Mucosa of rectum (tissue), 2 donors: Measurements from ENCODE around the gene XYLT1.
A peak's percentile ranks its signal among the peaks of the same experiment; 100 is the strongest.

Experiments used
- H3K27ac ChIP-seq, 2 donors: one replicate each; pipeline ENCODE4 v1.7.0; 2013; ENCODE audit warnings: inconsistent platforms in 2 of 2, low read depth in 2 of 2, low read length in 2 of 2
- H3K27me3 ChIP-seq, 2 donors: one replicate each; pipeline ENCODE4 v1.7.0; 2013; ENCODE audit warnings: low read length in 2 of 2; ENCODE audit not compliant: control insufficient read depth in 2 of 2, insufficient read depth in 2 of 2
- H3K36me3 ChIP-seq, 2 donors: one replicate each; pipeline ENCODE4 v1.7.0; 2013; ENCODE audit warnings: low read length in 2 of 2; ENCODE audit not compliant: control insufficient read depth in 2 of 2, insufficient read depth in 2 of 2
- H3K4me1 ChIP-seq, 2 donors: one replicate each; pipeline ENCODE4 v1.7.0; 2013; ENCODE audit warnings: low read length in 2 of 2, mild to moderate bottlenecking in 1 of 2; ENCODE audit not compliant: control insufficient read depth in 2 of 2, insufficient read depth in 2 of 2
- H3K4me3 ChIP-seq, 2 donors: one replicate each; pipeline ENCODE4 v1.7.0; 2013; ENCODE audit warnings: low read length in 2 of 2
- H3K9ac ChIP-seq, 2 donors: one replicate each; pipeline ENCODE4 v1.7.0; 2013; ENCODE audit warnings: low read length in 2 of 2, low read depth in 1 of 2, mild to moderate bottlenecking in 1 of 2
- H3K9me3 ChIP-seq, 2 donors: one replicate each; pipeline ENCODE4 v1.7.0; 2013; ENCODE audit warnings: low read length in 2 of 2; ENCODE audit not compliant: control insufficient read depth in 2 of 2
- donor health status: healthy.
- donor health status: Normal muscosa, but diverticular disease.

The XYLT1 gene

DNA sequence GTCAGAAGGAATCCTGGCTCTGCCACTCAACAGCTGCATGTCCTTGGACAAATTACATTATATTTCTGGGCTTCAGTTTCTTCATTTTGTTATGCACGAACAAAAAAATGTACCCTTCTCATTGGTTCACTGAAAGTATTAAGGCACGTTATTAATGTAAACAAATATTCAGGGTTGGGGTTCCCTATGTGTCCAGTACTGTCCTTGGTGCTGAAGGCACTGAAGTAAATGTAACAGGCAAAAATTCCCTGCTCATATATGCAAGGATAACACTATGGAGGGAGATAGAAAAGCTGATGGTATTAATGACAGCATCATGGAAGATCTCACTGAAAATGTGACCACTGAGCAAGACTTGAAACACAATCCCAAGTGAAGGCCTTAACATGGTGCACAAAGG lies 386.6 kb downstream of the XYLT1 start:
- no peak overlapping the region for H3K4me3 ChIP-seq
- no peaks in the 10 kb centered on the region for H3K36me3 ChIP-seq
- H3K27me3 ChIP-seq = no peaks in the 10 kb centered on the region
- H3K9ac ChIP-seq = no peak overlapping the region
- no peaks in the 10 kb centered on the region for H3K4me1 ChIP-seq
- H3K9me3 ChIP-seq = no peaks in the 10 kb centered on the region
- H3K27ac ChIP-seq = no peak overlapping the region

- no peaks in the 10 kb centered on the region for H3K36me3 ChIP-seq
- no peaks in the 10 kb centered on the region for H3K9me3 ChIP-seq
- no peaks in the 10 kb centered on the region for H3K4me1 ChIP-seq
- no peaks in the 10 kb centered on the region for H3K27me3 ChIP-seq
- H3K9ac ChIP-seq = no peak overlapping the region
- H3K27ac ChIP-seq = no peak overlapping the region
- no peak overlapping the region for H3K4me3 ChIP-seq
Observed at GRCh38 chr16:17083628-17084027, 387.1 kb downstream of the XYLT1 start.

DNA sequence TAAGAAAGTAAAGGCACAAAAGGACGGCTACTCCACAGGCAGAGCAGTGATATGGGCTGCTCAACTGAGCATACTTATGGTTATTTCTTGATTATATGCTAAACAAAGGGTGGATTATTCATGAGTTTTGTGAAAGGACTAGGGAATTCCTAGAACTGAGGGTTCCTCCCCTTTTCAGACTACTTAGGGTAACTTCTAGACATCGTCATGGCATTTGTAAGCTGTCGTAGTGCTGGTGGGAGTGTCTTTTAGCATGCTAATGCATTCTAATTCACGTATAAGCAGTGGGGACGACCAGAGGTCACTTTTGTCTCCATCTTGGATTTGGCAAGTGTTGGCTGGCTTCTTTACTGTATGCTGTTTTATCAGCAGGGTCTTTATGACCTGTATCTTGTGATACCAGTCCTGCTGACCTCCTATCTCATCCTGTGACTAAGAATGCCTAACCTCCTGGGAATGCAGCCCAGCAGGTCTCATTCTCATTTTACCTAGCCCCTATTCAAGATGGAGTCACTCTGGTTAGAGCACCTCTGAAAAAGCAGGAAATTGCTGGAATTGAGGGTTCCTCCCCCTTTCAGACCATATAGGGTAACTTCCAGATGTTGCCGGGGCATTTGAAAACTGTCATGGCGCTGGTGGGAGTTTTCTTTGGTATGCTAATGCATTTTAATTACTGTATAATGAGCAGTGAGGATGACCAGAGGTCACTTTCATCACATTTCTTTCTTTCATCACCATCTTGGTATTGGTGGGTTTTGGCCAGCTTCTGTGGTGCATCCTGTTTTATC lies 388.5 kb downstream of the XYLT1 start:
- H3K4me1 ChIP-seq = no peaks in the 10 kb centered on the region
- no peak overlapping the region for H3K27ac ChIP-seq
- no peak overlapping the region for H3K9ac ChIP-seq
- H3K4me3 ChIP-seq = no peak overlapping the region
- no peaks in the 10 kb centered on the region for H3K27me3 ChIP-seq
- H3K36me3 ChIP-seq = no peaks in the 10 kb centered on the region
- no peaks in the 10 kb centered on the region for H3K9me3 ChIP-seq

GRCh38 chr16:17080105-17080504 lies 390.7 kb downstream of the XYLT1 start:
- H3K4me3 ChIP-seq = no peak overlapping the region
- H3K27ac ChIP-seq = no peak overlapping the region
- H3K4me1 ChIP-seq = no peaks in the 10 kb centered on the region
- H3K27me3 ChIP-seq = no peaks in the 10 kb centered on the region
- no peaks in the 10 kb centered on the region for H3K36me3 ChIP-seq
- H3K9ac ChIP-seq = no peak overlapping the region
- no peaks in the 10 kb centered on the region for H3K9me3 ChIP-seq

DNA sequence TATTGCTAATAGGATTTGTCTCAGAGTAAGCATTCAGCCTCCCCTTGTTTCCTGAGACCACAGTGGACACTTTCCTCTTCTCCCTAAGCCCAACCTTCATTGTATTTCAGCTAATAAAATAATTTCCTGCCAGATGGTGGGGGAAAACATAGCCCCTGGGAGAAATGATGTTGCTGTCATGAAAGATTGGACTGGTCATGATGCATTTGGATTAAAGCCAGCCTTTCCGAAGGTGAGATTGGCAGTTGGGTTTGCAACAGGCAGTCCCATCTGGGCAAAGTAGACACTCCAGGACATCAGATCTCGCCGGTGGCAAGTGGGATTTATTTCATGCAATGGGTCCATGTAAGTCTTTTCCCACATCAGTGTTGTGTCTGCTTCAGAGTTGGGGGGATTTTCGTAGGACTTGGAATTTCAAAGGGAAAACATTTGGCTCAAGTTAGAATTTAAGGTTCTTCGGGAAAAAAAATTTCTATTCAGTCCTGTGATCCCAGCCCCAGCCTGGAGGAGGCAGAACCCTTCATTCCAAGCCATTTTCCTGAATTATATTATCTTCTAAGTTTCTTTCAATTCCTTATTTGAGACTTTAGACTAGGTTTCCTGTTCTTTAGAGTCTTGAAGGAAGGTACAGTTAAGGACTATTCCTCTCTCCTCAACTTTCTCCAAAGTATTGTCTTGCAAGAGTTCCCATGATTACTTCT lies 391.7 kb downstream of the XYLT1 start:
- no peaks in the 10 kb centered on the region for H3K27me3 ChIP-seq

GRCh38 chr16:17076818-17077498 lies 393.8 kb downstream of the XYLT1 start:
- Histone ChIP-seq H3K27ac (no peak overlapping the region), H3K4me1 (no peaks in the 10 kb centered on the region), H3K36me3 (no peaks in the 10 kb centered on the region), H3K27me3 (no peaks in the 10 kb centered on the region), H3K9me3 (no peaks in the 10 kb centered on the region), H3K9ac (no peak overlapping the region), H3K4me3 (no peak overlapping the region)

More for the DNA sequence above, 391.7 kb downstream of the XYLT1 start:
- H3K4me1 ChIP-seq = no peaks in the 10 kb centered on the region
- H3K27ac ChIP-seq = no peak overlapping the region
- H3K9ac ChIP-seq = no peak overlapping the region
- no peaks in the 10 kb centered on the region for H3K36me3 ChIP-seq
- H3K9me3 ChIP-seq = no peaks in the 10 kb centered on the region
- no peak overlapping the region for H3K4me3 ChIP-seq

DNA sequence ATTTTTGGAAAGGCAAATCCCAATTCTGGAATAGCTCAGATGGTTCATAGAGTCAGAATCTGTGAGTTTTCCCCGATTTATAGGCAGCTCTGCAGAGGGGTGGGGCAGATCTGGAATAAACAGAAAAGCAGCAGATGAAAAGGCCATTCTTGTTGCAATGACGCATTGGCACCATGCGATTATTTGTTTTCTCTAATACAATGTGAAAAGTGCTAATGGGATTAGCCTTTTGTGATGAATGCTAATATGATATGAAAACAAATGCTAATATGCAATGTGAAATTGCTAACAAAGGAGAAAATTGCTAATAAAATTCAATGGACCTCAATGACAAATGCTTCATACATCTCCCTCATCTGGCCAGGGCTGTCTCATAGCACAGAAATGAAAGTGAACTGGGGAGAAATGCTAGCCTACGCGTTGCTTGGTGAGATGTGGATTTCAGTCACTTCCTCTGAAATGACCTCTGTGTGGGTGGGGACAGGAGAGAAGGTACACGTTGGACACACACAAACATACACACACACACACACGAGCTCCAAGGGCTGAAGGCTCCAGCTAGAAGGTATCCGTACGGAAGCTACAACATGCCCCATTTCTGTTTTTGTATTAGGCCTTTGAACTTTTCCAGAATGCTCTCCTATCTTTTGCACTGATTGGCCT lies 394.5 kb downstream of the XYLT1 start:
- no peaks in the 10 kb centered on the region for H3K4me1 ChIP-seq
- H3K27ac ChIP-seq = no peak overlapping the region
- H3K9ac ChIP-seq = no peak overlapping the region
- no peak overlapping the region for H3K4me3 ChIP-seq
- H3K36me3 ChIP-seq = no peaks in the 10 kb centered on the region
- H3K9me3 ChIP-seq = no peaks in the 10 kb centered on the region
- H3K27me3 ChIP-seq = no peaks in the 10 kb centered on the region

DNA sequence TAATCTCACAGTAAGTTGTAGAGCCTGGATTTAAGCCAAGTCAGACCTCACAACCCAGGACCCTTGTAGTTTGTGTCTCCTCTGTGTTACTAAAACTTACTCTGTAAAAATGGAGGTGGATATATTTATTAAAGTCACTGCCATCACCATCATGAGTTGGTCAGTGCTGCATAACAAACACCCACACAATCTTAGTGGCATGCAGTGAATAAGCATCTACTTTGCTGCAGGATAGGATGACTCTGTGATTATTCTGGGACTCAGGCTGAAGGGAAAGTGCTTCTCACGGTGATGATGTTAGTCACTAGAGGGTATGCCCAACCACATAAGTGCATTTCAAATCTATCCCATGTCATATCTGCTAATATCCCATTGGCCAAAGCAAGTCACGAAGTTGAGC lies 398.7 kb downstream of the XYLT1 start:
- Histone ChIP-seq H3K27ac (no peak overlapping the region), H3K9me3 (no peaks in the 10 kb centered on the region), H3K36me3 (no peaks in the 10 kb centered on the region), H3K4me1 (peaks cover 5 to 6% of the 10 kb centered on the region in 2 donors), H3K4me3 (no peak overlapping the region), H3K27me3 (no peaks in the 10 kb centered on the region), H3K9ac (no peak overlapping the region)

DNA sequence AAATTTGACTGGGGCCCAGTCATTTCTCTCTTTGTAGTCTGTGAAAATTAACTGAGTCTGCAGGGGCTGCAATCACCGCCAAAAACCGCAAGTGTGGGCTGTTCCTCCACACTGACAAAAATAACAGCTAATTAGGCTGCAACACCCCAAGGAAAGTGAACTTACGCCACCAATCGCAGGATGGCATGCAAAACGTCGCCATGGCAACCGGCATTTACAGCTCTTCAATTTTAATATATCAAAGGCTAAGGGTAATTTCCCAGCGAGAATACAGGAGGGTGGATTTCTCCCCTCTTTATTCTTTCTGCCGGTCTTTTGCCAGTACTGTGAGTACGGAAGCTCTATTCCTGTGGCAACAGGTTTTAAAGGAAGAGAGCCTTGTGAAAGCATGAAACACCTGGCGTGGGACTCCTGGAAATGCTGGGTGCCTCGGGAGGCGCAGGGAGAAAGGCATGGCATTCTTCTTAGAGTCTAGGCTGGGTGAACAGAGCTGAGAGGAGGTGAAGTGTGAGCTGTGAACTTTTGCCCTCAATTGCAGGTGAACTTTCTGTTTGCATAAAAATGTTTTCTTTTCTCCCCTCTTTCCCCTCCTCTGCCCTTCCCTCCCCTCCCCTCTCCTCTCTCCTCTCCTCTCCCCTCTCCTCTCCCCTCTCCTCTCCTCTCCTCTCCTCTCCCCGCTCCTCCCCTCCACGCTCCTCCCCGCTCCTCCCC lies 399.7 kb downstream of the XYLT1 start:
- Histone ChIP-seq H3K27ac (peak overlapping the region in 1 of 2 donors; percentile 46), H3K4me3 (peak overlapping the region; percentile 53 to 66), H3K27me3 (no peaks in the 10 kb centered on the region), H3K36me3 (no peaks in the 10 kb centered on the region), H3K4me1 (peaks cover 5 to 6% of the 10 kb centered on the region in 2 donors), H3K9me3 (no peaks in the 10 kb centered on the region), H3K9ac (peak overlapping the region in 1 of 2 donors; percentile 1)
